ENCODE measurements around the gene SYNC.

DNA sequence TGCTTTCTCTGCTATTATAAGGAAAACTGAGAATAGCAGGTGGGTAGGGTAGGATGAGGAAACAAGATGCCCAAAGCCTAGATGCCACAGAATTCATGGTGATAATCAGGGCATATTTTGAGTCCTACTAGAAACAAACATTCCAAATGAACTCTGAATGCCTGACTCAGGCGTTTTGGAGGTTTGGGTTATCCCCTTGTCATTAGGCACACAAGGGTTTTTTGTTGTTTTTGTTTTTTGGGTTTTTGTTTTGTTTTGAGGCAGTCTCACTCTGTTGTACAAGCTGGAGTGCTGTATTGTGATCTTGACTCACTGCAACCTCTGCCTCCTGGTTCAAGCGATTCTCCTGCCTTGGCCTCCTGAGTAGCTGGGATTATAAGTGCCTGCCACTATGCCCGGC is 19.2 kb downstream of the SYNC start:
- TF ChIP-seq MXI1 (IDR thresholded peaks at IDR 0.05; ENCODE audit: low read depth, low read length) = no peak
- TF ChIP-seq, protein P1, sequence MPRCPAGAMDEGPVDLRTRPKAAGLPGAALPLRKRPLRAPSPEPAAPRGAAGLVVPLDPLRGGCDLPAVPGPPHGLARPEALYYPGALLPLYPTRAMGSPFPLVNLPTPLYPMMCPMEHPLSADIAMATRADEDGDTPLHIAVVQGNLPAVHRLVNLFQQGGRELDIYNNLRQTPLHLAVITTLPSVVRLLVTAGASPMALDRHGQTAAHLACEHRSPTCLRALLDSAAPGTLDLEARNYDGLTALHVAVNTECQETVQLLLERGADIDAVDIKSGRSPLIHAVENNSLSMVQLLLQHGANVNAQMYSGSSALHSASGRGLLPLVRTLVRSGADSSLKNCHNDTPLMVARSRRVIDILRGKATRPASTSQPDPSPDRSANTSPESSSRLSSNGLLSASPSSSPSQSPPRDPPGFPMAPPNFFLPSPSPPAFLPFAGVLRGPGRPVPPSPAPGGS (IDR thresholded peaks at IDR 0.05; ENCODE audit: borderline replicate concordance, insufficient read depth, low read depth, low read length, poor library complexity, severe bottlenecking) = no peak
- no peak for TF ChIP-seq EP300 (IDR thresholded peaks at IDR 0.05; ENCODE audit: borderline replicate concordance in 1 of 2, control insufficient read depth in 1 of 2, low read depth in 2 of 2, low read length in 2 of 2)

All from GM12878 (cell line).